Heart right ventricle (tissue), 16 donors: Measurements from ENCODE around the gene TMEM106C. TPM values are rescaled to one million over a fixed set of nuclear protein-coding genes. Genes with fewer than 3 reads are reported as not detected.

Experiments
- ATAC-seq, 8 donors: fragments of 200-7000 bp; cut with Tn5 transposase; one replicate each; pipeline ENCODE4 v1.9.1; 2020; ENCODE audit warnings: mild to moderate bottlenecking in 8 of 8, moderate library complexity in 8 of 8, moderate number of reproducible peaks in 1 of 8
- DNase-seq, 2 donors: peaks; one replicate each; pipeline ENCODE4 v3.0.0-alpha.2; 2020
- H3K27ac ChIP-seq, 10 donors: fragments of 200-600 bp; sonication (generic) in 2 of 10; one replicate each; pipeline versions ENCODE4 v1.5.0 to v1.8.0; 2020 to 2022; ENCODE audit warnings: mild to moderate bottlenecking in 3 of 10
- H3K27me3 ChIP-seq, 7 donors: fragments of 200-600 bp; one replicate each; pipeline ENCODE4 v1.8.0; 2021 to 2022; ENCODE audit warnings: mild to moderate bottlenecking in 2 of 7
- H3K36me3 ChIP-seq, 9 donors: fragments of 200-600 bp; sonication (generic) in 1 of 9; one replicate each; pipeline versions ENCODE4 v1.5.0 to v1.8.0; 2020 to 2022; ENCODE audit warnings: mild to moderate bottlenecking in 2 of 9
- H3K4me1 ChIP-seq, 9 donors: fragments of 200-600 bp; sonication (generic) in 1 of 9; one replicate each; pipeline versions ENCODE4 v1.5.0 to v1.8.0; 2020 to 2022; ENCODE audit warnings: mild to moderate bottlenecking in 4 of 9
- H3K4me3 ChIP-seq, 10 donors: fragments of 200-600 bp; sonication (generic) in 2 of 10; one replicate each; pipeline versions ENCODE4 v1.5.0 to v1.8.0; 2020 to 2022; ENCODE audit warnings: mild to moderate bottlenecking in 7 of 10, moderate library complexity in 2 of 10
- H3K9me3 ChIP-seq, 11 donors: fragments of 200-600 bp in 10 of 11; sonication (generic) in 2 of 11; one replicate each; pipeline versions ENCODE4 v1.5.0 to v1.8.0; 2013 to 2022; ENCODE audit warnings: mild to moderate bottlenecking in 2 of 11, control low read depth in 1 of 11, moderate library complexity in 1 of 11
- CTCF ChIP-seq, 9 donors: fragments of 200-600 bp; sonication (generic) in 2 of 9; IDR thresholded peaks; one replicate each; pipeline versions ENCODE4 v1.5.0 to v1.8.0; 2021 to 2022; ENCODE audit warnings: antibody characterized with exemption in 9 of 9, mild to moderate bottlenecking in 5 of 9, moderate library complexity in 1 of 9
- WGBS, 2 donors: extraction: QIAGEN DNeasy Blood & Tissue Kit; methylation state at CpG; one replicate each; pipeline ENCODE4 v1.1.7; 2013; ENCODE audit warnings: inconsistent platforms in 1 of 2; 5-methylcytosine and 5-hydroxymethylcytosine counted together
- intact Hi-C, 10 donors: fragments of 100-400 bp; cut with DNase I; formaldehyde crosslinking; loops; one replicate each; pipeline versions ENCODE4 v1.11.1 to v1.14.2; 2022
- polyA plus RNA-seq, 2 donors: library from polyadenylated mRNA; stranded (reverse); fragments of 200-250 nt; gene quantifications; one replicate each; pipeline ENCODE4 v1.2.3, GENCODE V29; 2013
- total RNA-seq, 10 donors: library from RNA; stranded (reverse); fragmentation: NEBNext Ultra II Directional in 3 of 10; extraction: Animal tissue kit (Norgen Biotek cat#: 25700) in 3 of 10; gene quantifications; one replicate each; pipeline versions ENCODE4 v1.2.1 to v1.2.4, GENCODE V29; 2021 to 2023
- donor health status: Arrhythmogenic right ventricular cardiomyopathy.
- donor health status: ischemic (EF 13 %, LVEDD 7.1; RV severe dilation, severe dysfunction).
- donor health status: healthy with polysubstance abuse.
- donor health status: DM: no; HTN: yes; CAD: no.
- donor health status: DM: no; HTN: no; CAD: no.
- donor health status: ischemic (EF 25% LVEDD 6.9; RV normal size, moderate dysfunction).
- donor health status: ischemic (EF 25% LVEDD 5.7; RV mildly dilated, moderate dysfunction).
- donor health status: healthy.
- donor health status: DM: yes; HTN: yes; CAD: no.
- donor health status: Ischemic cardiomyopathy.
- donor health status: ischemic (EF 35%, LVEDD 5.7; RV mildly dilated, moderate dysfunction).
- donor health status: nonischemic (EF 11% LVEDD 7.7; RV severe dilation, severe dysfunction).
- donor health status: DM: yes; HTN: yes; CAD: no.
- donor health status: PGD.
- donor health status: ischemic (EF 29% LVEDD 5.4; RV normal size, mild dysfunction).
- donor health status: nonischemic (EF 23%, LVEDD 6.1; RV moderate dilation, normal function).

Gene TMEM106C
- total and polyA plus RNA-seq, 12 donors, result 22.3 to 61.8 (median 40.0) TPM

GRCh38 chr12:47938093-47938492, 25.3 kb upstream of the TMEM106C start:
- Histone ChIP-seq H3K4me3 (no peak overlapping the region), H3K27me3 (peaks cover 0 to 28% (median 15%) of the 10 kb centered on the region in 7 donors), H3K36me3 (no peaks in the 10 kb centered on the region), H3K4me1 (peaks cover 0 to 32% (median 9%) of the 10 kb centered on the region in 9 donors), H3K27ac (no peak overlapping the region), H3K9me3 (no peaks in the 10 kb centered on the region)
- 97 to 100% methylated on average over 1 of the region's 1 CpG for WGBS, 2 donors
- ATAC-seq (no peak), DNase-seq (no peak)
- no peak for TF ChIP-seq CTCF (IDR thresholded peaks at IDR 0.05)
- intact Hi-C loops, result no loop called here

GRCh38 chr12:47938594-47938993, 24.8 kb upstream of the TMEM106C start:
- Histone ChIP-seq H3K36me3 (no peaks in the 10 kb centered on the region), H3K4me1 (peaks cover 0 to 32% (median 9%) of the 10 kb centered on the region in 9 donors), H3K27ac (no peak overlapping the region), H3K9me3 (no peaks in the 10 kb centered on the region), H3K4me3 (no peak overlapping the region), H3K27me3 (peaks cover 0 to 29% (median 15%) of the 10 kb centered on the region in 7 donors)
- DNase-seq (no peak), ATAC-seq (no peak)
- intact Hi-C loops, result no loop called here
- no peak for TF ChIP-seq CTCF (IDR thresholded peaks at IDR 0.05)
- WGBS, 2 donors, result 75 to 81% methylated on average over 4 of the region's 4 CpGs

GRCh38 chr12:47939009-47939601, 24.3 kb upstream of the TMEM106C start:
- no peak for TF ChIP-seq CTCF (IDR thresholded peaks at IDR 0.05)
- Histone ChIP-seq H3K4me1 (peaks cover 0 to 32% (median 9%) of the 10 kb centered on the region in 9 donors), H3K9me3 (no peaks in the 10 kb centered on the region), H3K4me3 (no peak overlapping the region), H3K27ac (no peak overlapping the region), H3K36me3 (no peaks in the 10 kb centered on the region), H3K27me3 (peaks cover 0 to 31% (median 18%) of the 10 kb centered on the region in 7 donors)
- intact Hi-C loops, result no loop called here
- peak in 7 of 8 donors; percentile 31 to 86 (median 80) for ATAC-seq
- peak; percentile 51 to 62 for DNase-seq
- 55 to 62% methylated on average over 6 of the region's 6 CpGs for WGBS, 2 donors

GRCh38 chr12:47940773-47941474, 22.5 kb upstream of the TMEM106C start:
- ATAC-seq, result no peak
- intact Hi-C loops, result loop anchor here in 2 of 10 donors (10.0 kb wide), 3 partner anchors 76 to 226 kb away; no protein-coding TSS in a partner anchor
- no peak for TF ChIP-seq CTCF (IDR thresholded peaks at IDR 0.05)
- 90 to 91% methylated on average over 10 of the region's 10 CpGs for WGBS, 2 donors
- Histone ChIP-seq H3K4me3 (no peak overlapping the region), H3K9me3 (no peaks in the 10 kb centered on the region), H3K27me3 (peaks cover 0 to 32% (median 18%) of the 10 kb centered on the region in 7 donors), H3K27ac (no peak overlapping the region), H3K4me1 (peaks cover 0 to 18% (median 4%) of the 10 kb centered on the region in 9 donors), H3K36me3 (no peaks in the 10 kb centered on the region)
- no peak for DNase-seq
